Measurements from ENCODE around the gene SLC44A3. TPM values are rescaled to one million over a fixed set of nuclear protein-coding genes. Genes with fewer than 3 reads are reported as not detected.

The SLC44A3 gene
- total RNA-seq, 4 donors from 2014 or later, result 4.0 to 6.7 (median 5.4) TPM

GRCh38 chr1:94942171-94943128 is 122.3 kb downstream of the SLC44A3 start:
- Histone ChIP-seq H3K4me1 (peaks cover 4 to 13% of the 10 kb centered on the region in 2 donors), H3K27me3 (no peaks in the 10 kb centered on the region), H3K4me3 (replicated peaks in 1 of 3) (no peak overlapping the region), H3K36me3 (no peaks in the 10 kb centered on the region), H3K9me3 (no peaks in the 10 kb centered on the region), H3K27ac (no peak overlapping the region)
- DNase-seq, result no peak
- WGBS, 2 donors, result 77 to 82% methylated on average over 8 of the region's 8 CpGs
- intact Hi-C loops (cut with DNase I), result no loop called here
- TF ChIP-seq, protein P1, sequence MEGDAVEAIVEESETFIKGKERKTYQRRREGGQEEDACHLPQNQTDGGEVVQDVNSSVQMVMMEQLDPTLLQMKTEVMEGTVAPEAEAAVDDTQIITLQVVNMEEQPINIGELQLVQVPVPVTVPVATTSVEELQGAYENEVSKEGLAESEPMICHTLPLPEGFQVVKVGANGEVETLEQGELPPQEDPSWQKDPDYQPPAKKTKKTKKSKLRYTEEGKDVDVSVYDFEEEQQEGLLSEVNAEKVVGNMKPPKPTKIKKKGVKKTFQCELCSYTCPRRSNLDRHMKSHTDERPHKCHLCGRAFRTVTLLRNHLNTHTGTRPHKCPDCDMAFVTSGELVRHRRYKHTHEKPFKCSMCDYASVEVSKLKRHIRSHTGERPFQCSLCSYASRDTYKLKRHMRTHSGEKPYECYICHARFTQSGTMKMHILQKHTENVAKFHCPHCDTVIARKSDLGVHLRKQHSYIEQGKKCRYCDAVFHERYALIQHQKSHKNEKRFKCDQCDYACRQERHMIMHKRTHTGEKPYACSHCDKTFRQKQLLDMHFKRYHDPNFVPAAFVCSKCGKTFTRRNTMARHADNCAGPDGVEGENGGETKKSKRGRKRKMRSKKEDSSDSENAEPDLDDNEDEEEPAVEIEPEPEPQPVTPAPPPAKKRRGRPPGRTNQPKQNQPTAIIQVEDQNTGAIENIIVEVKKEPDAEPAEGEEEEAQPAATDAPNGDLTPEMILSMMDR (IDR thresholded peaks at IDR 0.05), result no peak
- TF ChIP-seq POLR2A (IDR thresholded peaks at IDR 0.05), result no peak

Other genes starting within 250 kb of the SLC44A3 start
- gene CNN3, start 106.8 kb downstream of the SLC44A3 start, total RNA-seq, result 100 to 1,000 TPM; 149 to 257 (median 177) TPM